T-helper 2 cell treated with Interferon-gamma antibody and Interleukin-4, amounts not matched to agents 5 μg/mL and 100 μg/mL, for 36 hours (primary cell): ENCODE measurements around the gene OXT.
"Not testable (repeated sequence)": the region's sequence is repeated elsewhere in the genome, so short reads cannot be mapped to it uniquely, and the experiment has no call there.

Source experiments
- DNase-seq: peaks from one replicate; pipeline ENCODE4 v3.0.0; 2021; ENCODE audit warnings: low spot score
- H3K27ac Mint-ChIP-seq: one replicate; pipeline ENCODE4 v1.8.0; 2021; ENCODE audit warnings: mild to moderate bottlenecking, mixed read lengths
- H3K27me3 Mint-ChIP-seq: one replicate; pipeline ENCODE4 v1.8.0; 2021; ENCODE audit warnings: low read depth, mixed read lengths
- H3K36me3 Mint-ChIP-seq: one replicate; pipeline ENCODE4 v1.8.0; 2021; ENCODE audit warnings: low read depth, mixed read lengths
- H3K4me1 Mint-ChIP-seq: one replicate; pipeline ENCODE4 v1.8.0; 2021; ENCODE audit warnings: low read depth, mixed read lengths
- H3K4me3 Mint-ChIP-seq: one replicate; pipeline ENCODE4 v1.8.0; 2022; ENCODE audit warnings: mild to moderate bottlenecking, moderate library complexity, mixed read lengths
- H3K9me3 Mint-ChIP-seq: one replicate; pipeline ENCODE4 v1.8.0; 2021; ENCODE audit warnings: mixed read lengths

Gene OXT

GRCh38 chr20:3106185-3106584, 34.8 kb downstream of the OXT start:
- Mint-ChIP-seq H3K4me3 (no peak overlapping the region), H3K9me3 (no peaks in the 10 kb centered on the region), H3K4me1 (peaks cover 15% of the 10 kb centered on the region), H3K36me3 (no peaks in the 10 kb centered on the region), H3K27me3 (peaks cover 4% of the 10 kb centered on the region), H3K27ac (no peak overlapping the region)
- no peak for DNase-seq

GRCh38 chr20:3106658-3107463, 35.4 kb downstream of the OXT start:
- Mint-ChIP-seq H3K4me3 (no peak overlapping the region), H3K36me3 (no peaks in the 10 kb centered on the region), H3K9me3 (no peaks in the 10 kb centered on the region), H3K27ac (no peak overlapping the region), H3K4me1 (peaks cover 13% of the 10 kb centered on the region), H3K27me3 (peaks cover 4% of the 10 kb centered on the region)
- no peak for DNase-seq

GRCh38 chr20:3107464-3108025, 36.1 kb downstream of the OXT start:
- H3K27me3 Mint-ChIP-seq = peaks cover 4% of the 10 kb centered on the region
- no peak for DNase-seq
- H3K4me1 Mint-ChIP-seq = peaks cover 6% of the 10 kb centered on the region
- peaks cover 3% of the 10 kb centered on the region for H3K36me3 Mint-ChIP-seq
- H3K27ac Mint-ChIP-seq = no peak overlapping the region
- no peak overlapping the region for H3K4me3 Mint-ChIP-seq
- no peaks in the 10 kb centered on the region for H3K9me3 Mint-ChIP-seq

- no peak overlapping the region for H3K27ac Mint-ChIP-seq
These were observed 38.2 kb downstream of the OXT start for GRCh38 chr20:3109350-3110302.

GRCh38 chr20:3111507-3111906, 40.1 kb downstream of the OXT start:
- no peaks in the 10 kb centered on the region for H3K27me3 Mint-ChIP-seq
- no peaks in the 10 kb centered on the region for H3K9me3 Mint-ChIP-seq
- H3K36me3 Mint-ChIP-seq = peaks cover 16% of the 10 kb centered on the region

More at GRCh38 chr20:3109350-3110302, 38.2 kb downstream of the OXT start:
- Mint-ChIP-seq H3K4me1 (no peaks in the 10 kb centered on the region), H3K9me3 (no peaks in the 10 kb centered on the region), H3K4me3 (no peak overlapping the region), H3K27me3 (no peaks in the 10 kb centered on the region), H3K36me3 (peaks cover 13% of the 10 kb centered on the region)
- no peak for DNase-seq

GRCh38 chr20:3111995-3112394, 40.6 kb downstream of the OXT start:
- no peaks in the 10 kb centered on the region for H3K4me1 Mint-ChIP-seq
- H3K36me3 Mint-ChIP-seq = peaks cover 16% of the 10 kb centered on the region
- no peaks in the 10 kb centered on the region for H3K9me3 Mint-ChIP-seq
- no peak overlapping the region for H3K27ac Mint-ChIP-seq
- no peaks in the 10 kb centered on the region for H3K27me3 Mint-ChIP-seq
- no peak overlapping the region for H3K4me3 Mint-ChIP-seq
- DNase-seq = no peak

More at GRCh38 chr20:3111507-3111906, 40.1 kb downstream of the OXT start:
- no peak overlapping the region for H3K4me3 Mint-ChIP-seq
- no peak overlapping the region for H3K27ac Mint-ChIP-seq
- no peaks in the 10 kb centered on the region for H3K4me1 Mint-ChIP-seq
- DNase-seq = no peak

GRCh38 chr20:3115190-3116107, 44.0 kb downstream of the OXT start:
- no peaks in the 10 kb centered on the region for H3K4me1 Mint-ChIP-seq
- no peak overlapping the region for H3K27ac Mint-ChIP-seq
- H3K36me3 Mint-ChIP-seq = peaks cover 17% of the 10 kb centered on the region
- H3K9me3 Mint-ChIP-seq = no peaks in the 10 kb centered on the region
- no peak overlapping the region for H3K4me3 Mint-ChIP-seq
- DNase-seq = no peak
- no peaks in the 10 kb centered on the region for H3K27me3 Mint-ChIP-seq

GRCh38 chr20:3116341-3116740, 44.9 kb downstream of the OXT start:
- Mint-ChIP-seq H3K36me3 (peaks cover 24% of the 10 kb centered on the region), H3K9me3 (no peaks in the 10 kb centered on the region), H3K4me1 (peaks cover 7% of the 10 kb centered on the region), H3K4me3 (no peak overlapping the region), H3K27ac (no peak overlapping the region), H3K27me3 (no peaks in the 10 kb centered on the region)
- DNase-seq = no peak

- peaks cover 37% of the 10 kb centered on the region for H3K36me3 Mint-ChIP-seq
- peaks cover 21% of the 10 kb centered on the region for H3K4me1 Mint-ChIP-seq
- not testable (repeated sequence) for H3K9me3 Mint-ChIP-seq, H3K4me3 Mint-ChIP-seq, H3K27me3 Mint-ChIP-seq
- peak; percentile 33 for DNase-seq
- H3K27ac Mint-ChIP-seq = peak overlapping the region; percentile 71
These were observed 46.5 kb downstream of the OXT start for GRCh38 chr20:3117839-3118379.

GRCh38 chr20:3119044-3119443, 47.6 kb downstream of the OXT start:
- DNase-seq = no peak
- no peak overlapping the region for H3K27ac Mint-ChIP-seq
- no peaks in the 10 kb centered on the region for H3K27me3 Mint-ChIP-seq
- H3K9me3 Mint-ChIP-seq = peaks cover 12% of the 10 kb centered on the region
- no peak overlapping the region for H3K4me3 Mint-ChIP-seq
- peaks cover 39% of the 10 kb centered on the region for H3K36me3 Mint-ChIP-seq
- peaks cover 28% of the 10 kb centered on the region for H3K4me1 Mint-ChIP-seq

- H3K9me3 Mint-ChIP-seq = peaks cover 12% of the 10 kb centered on the region
- peak overlapping the region; percentile 55 for H3K4me3 Mint-ChIP-seq
- no peak for DNase-seq
- H3K27ac Mint-ChIP-seq = peak overlapping the region; percentile 92
- no peaks in the 10 kb centered on the region for H3K27me3 Mint-ChIP-seq
- H3K36me3 Mint-ChIP-seq = peaks cover 42% of the 10 kb centered on the region
- H3K4me1 Mint-ChIP-seq = peaks cover 28% of the 10 kb centered on the region
These were observed 50.0 kb downstream of the OXT start for GRCh38 chr20:3121271-3121911.
